ENCODE data around the gene LUZP1.

Gene LUZP1

DNA sequence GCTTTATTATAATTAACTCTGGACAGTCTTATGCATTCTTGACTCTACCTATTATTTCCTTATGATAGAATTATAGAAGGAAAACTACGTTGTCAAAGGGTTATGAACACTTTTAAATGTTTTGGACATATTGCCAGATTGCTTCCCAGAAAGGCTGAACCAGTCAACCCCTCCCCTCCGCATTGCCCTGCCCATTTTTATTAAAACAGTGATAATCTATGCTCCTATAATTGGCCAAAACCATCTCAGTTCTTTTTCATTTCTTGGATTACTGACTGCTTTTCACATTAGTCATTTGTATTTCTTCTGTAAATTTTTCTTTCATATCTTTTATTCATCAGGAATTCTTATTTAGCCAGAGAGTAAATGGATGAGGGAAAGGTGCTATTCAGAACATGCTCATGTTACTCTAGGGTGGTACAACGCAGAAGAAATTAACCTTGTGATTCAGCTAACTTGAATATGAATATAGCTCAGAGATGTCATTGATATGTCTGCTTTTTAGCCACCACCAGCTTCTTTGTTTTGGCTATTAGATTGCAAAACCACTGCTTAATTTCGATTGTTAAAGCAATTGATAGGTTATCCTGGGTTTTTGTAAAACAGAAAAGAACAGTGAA lies 117.3 kb downstream of the LUZP1 start:
- no peak overlapping the region for H3K4me3 ChIP-seq (ENCODE audit: low read length)
- DNase-seq (ENCODE audit: low read depth, low spot score), result no peak

- no peak for DNase-seq (ENCODE audit: low read depth, low spot score)
Observed at GRCh38 chr1:23050201-23050600, 118.5 kb downstream of the LUZP1 start.

GRCh38 chr1:23044035-23044434 lies 124.6 kb downstream of the LUZP1 start:
- no peak for DNase-seq (ENCODE audit: low read depth, low spot score)
- H3K4me3 ChIP-seq (ENCODE audit: low read length), result no peak overlapping the region

More at GRCh38 chr1:23050201-23050600, 118.5 kb downstream of the LUZP1 start:
- H3K4me3 ChIP-seq (ENCODE audit: low read length), result no peak overlapping the region

GRCh38 chr1:23040509-23040908 lies 128.1 kb downstream of the LUZP1 start:
- no peak overlapping the region for H3K4me3 ChIP-seq (ENCODE audit: low read length)
- DNase-seq (ENCODE audit: low read depth, low spot score), result no peak

GRCh38 chr1:23039308-23039826 lies 129.3 kb downstream of the LUZP1 start:
- no peak for DNase-seq (ENCODE audit: low read depth, low spot score)
- no peak overlapping the region for H3K4me3 ChIP-seq (ENCODE audit: low read length)

GRCh38 chr1:23037081-23037740 lies 131.4 kb downstream of the LUZP1 start:
- DNase-seq (ENCODE audit: low read depth, low spot score), result no peak
- no peak overlapping the region for H3K4me3 ChIP-seq (ENCODE audit: low read length)

DNA sequence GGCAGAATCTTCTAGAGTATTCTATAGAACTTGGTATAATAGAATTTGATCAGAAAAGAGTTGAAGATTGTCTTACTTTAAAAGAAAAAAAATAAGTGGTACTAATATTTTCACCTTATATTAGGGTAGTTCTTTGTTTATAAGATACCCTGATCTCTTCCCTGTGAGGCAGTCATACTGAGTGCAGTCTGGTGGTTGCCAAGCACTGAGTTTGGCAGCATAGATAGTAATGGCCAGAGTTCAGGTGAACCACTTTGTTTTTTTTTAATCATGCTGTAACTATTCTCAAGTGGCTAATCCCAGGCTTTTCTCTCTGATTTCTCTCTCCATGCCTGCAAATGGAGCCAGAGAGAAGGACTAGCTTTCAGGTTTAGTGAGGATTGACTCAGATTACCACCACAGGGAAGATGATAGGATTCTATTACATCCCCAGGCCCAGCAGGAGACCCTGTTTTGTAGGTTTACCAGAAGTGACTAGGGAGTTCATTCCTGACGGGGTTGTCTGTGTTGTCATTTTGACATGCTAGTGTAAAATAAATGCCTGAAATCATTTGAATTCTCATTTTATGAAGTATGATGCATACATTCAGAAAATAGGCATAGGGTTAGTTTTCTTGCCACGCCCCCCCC lies 132.7 kb downstream of the LUZP1 start:
- no peak for DNase-seq (ENCODE audit: low read depth, low spot score)
- H3K4me3 ChIP-seq (ENCODE audit: low read length), result no peak overlapping the region
